PC-3 (cell line): ENCODE results near the gene PILRA. TPM values are rescaled to one million over a fixed set of nuclear protein-coding genes. Genes with fewer than 3 reads are reported as not detected.
"Not testable (repeated sequence)": the region's sequence is repeated elsewhere in the genome, so short reads cannot be mapped to it uniquely, and the experiment has no call there.

Experiments used
- ATAC-seq: fragments of 200-7000 bp; cut with Tn5 transposase; 2 replicates; pipeline ENCODE4 v1.9.1; 2020; ENCODE audit warnings: mild to moderate bottlenecking, moderate library complexity
- BruUV-seq: library from RNA; stranded (reverse); fragments of 400-500 nt; replicated peaks from 2 replicates; lab custom pipeline; 2021; lab: Mats Ljungman, UMichigan
- CTCF ChIA-PET: fragments of 300-600 bp; sonication (Branson Sonifier 250); formaldehyde crosslinking; loops from one replicate; lab custom pipeline; 2022; ENCODE audit warnings: antibody characterized with exemption; lab: Charles Lee
- POLR2A ChIA-PET: fragments of 300-600 bp; sonication (Branson Sonifier 250); formaldehyde crosslinking; loops from one replicate; lab custom pipeline; 2022; ENCODE audit warnings: antibody characterized with exemption; ENCODE audit not compliant: unreplicated experiment; lab: Charles Lee
- DNase-seq: peaks from one replicate; pipeline ENCODE4 v3.0.0-alpha.2; 2015
- H2AFZ ChIP-seq: fragments of 300-600 bp; sonication (generic); 2 replicates; pipeline ENCODE4 v1.6.0; 2016; ENCODE audit warnings: antibody characterized with exemption, low read length
- H3F3A ChIP-seq: fragments of 300-600 bp; sonication (generic); one replicate; pipeline ENCODE4 v1.6.0; 2017; ENCODE audit warnings: antibody characterized with exemption, low read length, control low read depth, mild to moderate bottlenecking; ENCODE audit not compliant: unreplicated experiment
- H3K27ac ChIP-seq: fragments of 300-600 bp; sonication (generic); 2 replicates; pipeline ENCODE4 v1.5.1; 2016; ENCODE audit warnings: mild to moderate bottlenecking, low read length
- H3K27me3 ChIP-seq: fragments of 300-600 bp; sonication (generic); 2 replicates; pipeline ENCODE4 v1.6.1; 2016; ENCODE audit warnings: low read length, mixed read lengths
- H3K36me3 ChIP-seq: fragments of 300-600 bp; sonication (generic); 2 replicates; pipeline ENCODE4 v1.6.1; 2016; ENCODE audit warnings: low read depth, mixed run types, low read length, mixed read lengths
- H3K4me1 ChIP-seq: fragments of 300-600 bp; sonication (generic); 2 replicates; pipeline ENCODE4 v1.5.1; 2016; ENCODE audit warnings: low read length; ENCODE audit not compliant: insufficient read depth
- H3K4me2 ChIP-seq: fragments of 300-600 bp; sonication (generic); 2 replicates; pipeline ENCODE4 v1.6.0; 2016; ENCODE audit warnings: low read length
- H3K4me3 ChIP-seq: fragments of 300-600 bp; sonication (generic); 2 replicates; pipeline ENCODE4 v1.5.1; 2016; ENCODE audit warnings: mild to moderate bottlenecking, low read length, mixed read lengths
- H3K79me2 ChIP-seq: fragments of 300-600 bp; sonication (generic); 2 replicates; pipeline ENCODE4 v1.6.1; 2017; ENCODE audit warnings: low read length, mixed read lengths
- H3K9ac ChIP-seq: fragments of 300-600 bp; sonication (generic); 2 replicates; pipeline ENCODE4 v1.6.0; 2016; ENCODE audit warnings: mild to moderate bottlenecking, low read length
- H3K9me2 ChIP-seq: fragments of 300-600 bp; sonication (generic); replicated peaks from 2 replicates; pipeline ENCODE4 v1.6.1; 2016; ENCODE audit warnings: mixed run types, low read length, mixed read lengths
- H3K9me3 ChIP-seq: fragments of 300-600 bp; sonication (generic); 2 replicates; pipeline ENCODE4 v1.6.1; 2016; ENCODE audit warnings: low read length, mixed read lengths
- H4K20me1 ChIP-seq: fragments of 300-600 bp; sonication (generic); 2 replicates; pipeline ENCODE4 v1.6.1; 2016; ENCODE audit warnings: low read length, mixed read lengths
- EZH2 ChIP-seq: fragments of 300-600 bp; sonication (generic); IDR thresholded peaks from one replicate; pipeline ENCODE4 v1.6.1; 2017; ENCODE audit warnings: antibody characterized with exemption, mild to moderate bottlenecking, low read length; ENCODE audit not compliant: unreplicated experiment
- EZH2phosphoT487 ChIP-seq: fragments of 300-600 bp; sonication (generic); IDR thresholded peaks from 2 replicates; pipeline ENCODE4 v1.6.1; 2018; ENCODE audit warnings: mild to moderate bottlenecking, antibody characterized with exemption, low read length, borderline replicate concordance
- intact Hi-C: fragments of 100-400 bp; cut with micrococcal nuclease; formaldehyde crosslinking; loops from 2 replicates; pipeline ENCODE4 v1.9.0; 2023
- total RNA-seq: library from RNA; depleted of rRNA; stranded (reverse); fragments of >200 nt; gene quantifications from 2 replicates; pipeline ENCODE4 v1.2.3, GENCODE V29; 2014
- TF ChIP-seq, protein P1 (sequence below): fragments of 300-600 bp; sonication (generic); conservative IDR thresholded peaks from 2 replicates; pipeline ENCODE4 v1.5.1; 2017; ENCODE audit warnings: antibody characterized with exemption, low read depth, mild to moderate bottlenecking, low read length

PILRA gene
- total RNA-seq, 1 experiment from 2014 or later, result 1.9 TPM

DNA sequence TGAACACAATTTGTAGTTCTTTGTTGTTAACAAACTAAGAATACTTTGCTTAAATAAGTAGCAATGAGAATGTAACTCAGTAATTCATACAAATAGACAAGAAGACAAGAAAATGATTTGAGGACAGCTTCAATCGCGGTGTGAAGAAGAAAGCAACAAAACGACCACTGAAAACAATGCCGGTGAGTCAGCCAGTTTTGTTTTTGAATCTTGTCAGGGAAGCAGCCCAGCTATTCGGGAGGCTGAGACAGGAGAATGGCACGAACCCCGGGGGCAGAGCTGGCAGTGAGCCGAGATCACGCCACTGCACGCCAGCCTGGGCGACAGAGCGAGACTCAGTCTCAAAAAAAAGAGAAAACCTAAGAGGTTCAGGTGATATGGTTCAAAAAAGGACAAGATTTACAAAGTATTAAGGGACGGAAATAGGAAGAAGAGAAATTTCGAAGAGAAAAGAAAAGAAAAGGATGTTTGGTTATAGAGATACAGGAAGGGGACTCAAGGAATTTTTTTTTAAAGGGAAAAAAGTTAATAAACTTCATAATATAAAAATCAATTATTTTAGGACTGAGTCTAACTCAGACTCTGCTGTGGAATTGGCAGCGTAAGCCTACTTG, 35.1 kb upstream of the PILRA start:
- Histone ChIP-seq H4K20me1 (peaks cover 11% of the 10 kb centered on the region; the same call in 1 of the 2 replicates), H3K4me2 (peak overlapping the region; percentile 26; the same call in 1 of the 2 replicates), H3K4me1 (peaks cover 12% of the 10 kb centered on the region; the same call in 1 of the 2 replicates), H3K79me2 (peaks cover 37% of the 10 kb centered on the region), H3K36me3 (peaks cover 11% of the 10 kb centered on the region)
- H3K27ac ChIP-seq, H3K9me3 ChIP-seq, ATAC-seq, intact Hi-C loops, H3K27me3 ChIP-seq, H2AFZ ChIP-seq, H3K9me2 ChIP-seq, H3K9ac ChIP-seq, H3K4me3 ChIP-seq, CTCF ChIA-PET, POLR2A ChIA-PET, H3F3A ChIP-seq: not testable (repeated sequence)
- TSS peak; percentile 27 for BruUV-seq
- peak; percentile 26 for DNase-seq

- H3K9ac ChIP-seq, BruUV-seq, H2AFZ ChIP-seq, H3F3A ChIP-seq, H3K9me2 ChIP-seq, H3K9me3 ChIP-seq, H3K27me3 ChIP-seq, POLR2A ChIA-PET, CTCF ChIA-PET, H3K4me3 ChIP-seq, H3K4me2 ChIP-seq: not testable (repeated sequence)
- Histone ChIP-seq H3K79me2 (peaks cover 27% of the 10 kb centered on the region), H3K27ac (peak overlapping the region; percentile 44), H3K36me3 (peaks cover 17% of the 10 kb centered on the region), H4K20me1 (peaks cover 12% of the 10 kb centered on the region; the same call in 1 of the 2 replicates), H3K4me1 (peaks cover 12% of the 10 kb centered on the region; the same call in 1 of the 2 replicates)
- intact Hi-C loops, result loop anchor here (5.0 to 10.0 kb wide), 2 partner anchors 66 to 209 kb away; no protein-coding TSS in a partner anchor
- DNase-seq, result peak; percentile 58
- peak; percentile 72 for ATAC-seq
These were observed 32.0 kb upstream of the PILRA start for GRCh38 chr7:100341286-100341685.

GRCh38 chr7:100342765-100343164, 30.5 kb upstream of the PILRA start:
- DNase-seq (no peak), ATAC-seq (no peak)
- Histone ChIP-seq H4K20me1 (peaks cover 12% of the 10 kb centered on the region; the same call in 1 of the 2 replicates), H3K9me3 (no peaks in the 10 kb centered on the region), H3K36me3 (peaks cover 32% of the 10 kb centered on the region), H3K4me1 (peaks cover 9% of the 10 kb centered on the region; the same call in 1 of the 2 replicates), H3F3A (no peaks in the 10 kb centered on the region), H2AFZ (no peak overlapping the region), H3K27me3 (no peaks in the 10 kb centered on the region), H3K9me2 (no peaks in the 10 kb centered on the region), H3K9ac (no peak overlapping the region), H3K4me2 (no peak overlapping the region), H3K4me3 (no peak overlapping the region), H3K79me2 (peaks cover 22% of the 10 kb centered on the region), H3K27ac (no peak overlapping the region)
- CTCF ChIA-PET, result no interaction called here
- POLR2A ChIA-PET, result interaction anchor here (0.6 kb wide), 1 partner anchor 12 kb away, joined by 3 read pairs; no protein-coding TSS in a partner anchor
- TF ChIP-seq EZH2phosphoT487 (no peak), EZH2 (no peak)
- TF ChIP-seq, protein P1, sequence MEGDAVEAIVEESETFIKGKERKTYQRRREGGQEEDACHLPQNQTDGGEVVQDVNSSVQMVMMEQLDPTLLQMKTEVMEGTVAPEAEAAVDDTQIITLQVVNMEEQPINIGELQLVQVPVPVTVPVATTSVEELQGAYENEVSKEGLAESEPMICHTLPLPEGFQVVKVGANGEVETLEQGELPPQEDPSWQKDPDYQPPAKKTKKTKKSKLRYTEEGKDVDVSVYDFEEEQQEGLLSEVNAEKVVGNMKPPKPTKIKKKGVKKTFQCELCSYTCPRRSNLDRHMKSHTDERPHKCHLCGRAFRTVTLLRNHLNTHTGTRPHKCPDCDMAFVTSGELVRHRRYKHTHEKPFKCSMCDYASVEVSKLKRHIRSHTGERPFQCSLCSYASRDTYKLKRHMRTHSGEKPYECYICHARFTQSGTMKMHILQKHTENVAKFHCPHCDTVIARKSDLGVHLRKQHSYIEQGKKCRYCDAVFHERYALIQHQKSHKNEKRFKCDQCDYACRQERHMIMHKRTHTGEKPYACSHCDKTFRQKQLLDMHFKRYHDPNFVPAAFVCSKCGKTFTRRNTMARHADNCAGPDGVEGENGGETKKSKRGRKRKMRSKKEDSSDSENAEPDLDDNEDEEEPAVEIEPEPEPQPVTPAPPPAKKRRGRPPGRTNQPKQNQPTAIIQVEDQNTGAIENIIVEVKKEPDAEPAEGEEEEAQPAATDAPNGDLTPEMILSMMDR, result no peak
- intact Hi-C loops, result loop anchor here (5.0 to 10.0 kb wide), 2 partner anchors 68 to 210 kb away; no protein-coding TSS in a partner anchor
- no TSS peak for BruUV-seq

DNA sequence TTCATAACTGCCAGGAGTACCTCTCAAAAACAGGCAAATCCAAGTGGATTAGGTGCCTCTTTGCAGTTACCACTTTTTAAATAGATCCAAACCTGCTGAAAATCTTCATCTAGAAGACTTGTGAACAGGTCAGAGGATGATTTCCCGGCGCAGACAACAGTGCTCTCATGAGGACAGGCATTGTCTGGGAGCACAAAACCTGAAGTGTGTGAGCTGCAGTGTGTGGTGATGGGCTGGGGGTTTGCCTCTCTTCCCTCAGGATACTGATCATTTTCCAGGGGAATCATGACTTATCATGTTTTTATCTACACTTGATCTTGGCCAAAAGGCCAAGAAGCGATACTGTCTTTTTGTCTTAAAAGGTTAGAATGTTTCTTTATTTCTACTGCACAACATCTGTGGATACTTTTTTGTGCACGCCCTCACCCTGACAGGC, 29.1 kb upstream of the PILRA start:
- CTCF ChIA-PET, result interaction anchor here (0.6 kb wide), 1 partner anchor 85 kb away, joined by 3 read pairs; the partner anchor contains the start of gene ZCWPW1
- intact Hi-C loops, result loop anchor here (5.0 to 10.0 kb wide), 2 partner anchors 69 to 212 kb away; no protein-coding TSS in a partner anchor

More for the DNA sequence above, 29.1 kb upstream of the PILRA start:
- H3F3A ChIP-seq, H3K4me3 ChIP-seq, H2AFZ ChIP-seq, H3K27ac ChIP-seq, H3K9me2 ChIP-seq, H3K9me3 ChIP-seq, DNase-seq, H3K4me2 ChIP-seq, BruUV-seq, H3K4me1 ChIP-seq, POLR2A ChIA-PET, H3K27me3 ChIP-seq, H3K9ac ChIP-seq, ATAC-seq: not testable (repeated sequence)
- peaks cover 16% of the 10 kb centered on the region for H3K79me2 ChIP-seq
- peaks cover 12% of the 10 kb centered on the region; the same call in 1 of the 2 replicates for H4K20me1 ChIP-seq
- peaks cover 36% of the 10 kb centered on the region for H3K36me3 ChIP-seq
